ENCODE measurements around the gene BOLL. TPM values are rescaled to one million over a fixed set of nuclear protein-coding genes. Genes with fewer than 3 reads are reported as not detected.
"Not testable (repeated sequence)": the region's sequence is repeated elsewhere in the genome, so short reads cannot be mapped to it uniquely, and the experiment has no call there.

BOLL gene
- total RNA-seq, 4 donors from 2014 or later: not detected

DNA sequence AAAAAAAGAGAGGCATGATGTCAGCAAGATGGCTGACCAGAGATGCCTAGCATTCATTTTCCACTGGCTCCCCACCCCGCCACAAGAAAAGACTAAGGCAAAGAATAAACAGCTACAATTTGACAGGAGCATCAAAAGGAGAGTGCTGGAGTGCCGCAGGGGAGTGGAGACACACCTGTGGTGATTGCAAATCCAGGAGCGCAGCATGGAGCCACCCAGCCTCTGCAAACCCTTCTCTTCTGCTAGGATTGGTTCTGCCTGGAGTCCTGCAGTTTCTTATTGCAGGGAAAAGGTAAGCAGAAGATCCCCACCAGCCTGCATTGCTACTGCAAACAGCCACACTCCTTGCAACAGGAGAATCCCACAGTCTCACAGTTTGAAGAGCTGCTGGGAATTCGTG lies 26.1 kb downstream of the BOLL start:
- H3K36me3 ChIP-seq: no peaks in the 10 kb centered on the region
- no peaks in the 10 kb centered on the region for H3K9me3 ChIP-seq
- no peaks in the 10 kb centered on the region for H3K27me3 ChIP-seq
- no peak overlapping the region for H3K27ac ChIP-seq
- WGBS, 2 donors (ENCODE audit: low coverage in 1 of 2): 80 to 90% methylated on average over 3 to 4 of the region's 4 CpGs
- intact Hi-C loops (cut with DNase I; ENCODE audit: low total_unique reads): no loop called here
- TF ChIP-seq POLR2AphosphoS5 (IDR thresholded peaks at IDR 0.05) (no peak), POLR2A (IDR thresholded peaks at IDR 0.05) (no peak), EP300 (IDR thresholded peaks at IDR 0.05; ENCODE audit: low read depth) (no peak)
- TF ChIP-seq, protein P1, sequence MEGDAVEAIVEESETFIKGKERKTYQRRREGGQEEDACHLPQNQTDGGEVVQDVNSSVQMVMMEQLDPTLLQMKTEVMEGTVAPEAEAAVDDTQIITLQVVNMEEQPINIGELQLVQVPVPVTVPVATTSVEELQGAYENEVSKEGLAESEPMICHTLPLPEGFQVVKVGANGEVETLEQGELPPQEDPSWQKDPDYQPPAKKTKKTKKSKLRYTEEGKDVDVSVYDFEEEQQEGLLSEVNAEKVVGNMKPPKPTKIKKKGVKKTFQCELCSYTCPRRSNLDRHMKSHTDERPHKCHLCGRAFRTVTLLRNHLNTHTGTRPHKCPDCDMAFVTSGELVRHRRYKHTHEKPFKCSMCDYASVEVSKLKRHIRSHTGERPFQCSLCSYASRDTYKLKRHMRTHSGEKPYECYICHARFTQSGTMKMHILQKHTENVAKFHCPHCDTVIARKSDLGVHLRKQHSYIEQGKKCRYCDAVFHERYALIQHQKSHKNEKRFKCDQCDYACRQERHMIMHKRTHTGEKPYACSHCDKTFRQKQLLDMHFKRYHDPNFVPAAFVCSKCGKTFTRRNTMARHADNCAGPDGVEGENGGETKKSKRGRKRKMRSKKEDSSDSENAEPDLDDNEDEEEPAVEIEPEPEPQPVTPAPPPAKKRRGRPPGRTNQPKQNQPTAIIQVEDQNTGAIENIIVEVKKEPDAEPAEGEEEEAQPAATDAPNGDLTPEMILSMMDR (IDR thresholded peaks at IDR 0.05): no peak
- DNase-seq: no peak
- in situ Hi-C loops (cut with MboI; ENCODE audit: low pct_ligation_motif_present in 1 of 4, low pct_unique_long_range_greater_than_20kb in 1 of 4, low sequenced_read_pairs in 3 of 4): no loop called here
- no peak overlapping the region for H3K4me3 ChIP-seq
- H3K4me1 ChIP-seq: no peaks in the 10 kb centered on the region

DNA sequence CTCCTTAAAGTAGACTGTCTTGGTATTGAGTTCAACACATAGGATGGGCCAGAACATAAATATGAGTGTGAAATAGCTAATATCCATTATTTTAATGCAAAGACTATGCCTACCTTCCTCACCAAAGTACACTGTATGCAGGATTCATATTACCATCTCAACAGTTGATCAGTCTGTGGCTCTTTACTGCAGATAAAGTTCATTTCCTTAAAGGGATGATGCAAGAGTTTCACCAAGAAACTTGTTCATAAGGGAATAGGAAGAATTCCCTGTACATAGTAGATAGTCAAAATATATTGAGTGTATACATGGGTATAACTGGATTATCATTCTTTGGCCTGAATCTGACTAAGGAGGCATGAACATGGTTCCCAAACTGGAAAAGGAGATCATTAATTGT lies 44.9 kb downstream of the BOLL start:
- H3K4me1 ChIP-seq: no peaks in the 10 kb centered on the region
- no peak overlapping the region for H3K27ac ChIP-seq
- intact Hi-C loops (cut with DNase I; ENCODE audit: low total_unique reads) (no loop called here), in situ Hi-C loops (cut with MboI; ENCODE audit: low pct_ligation_motif_present in 1 of 4, low pct_unique_long_range_greater_than_20kb in 1 of 4, low sequenced_read_pairs in 3 of 4) (no loop called here)
- TF ChIP-seq POLR2AphosphoS5 (IDR thresholded peaks at IDR 0.05) (no peak), EP300 (IDR thresholded peaks at IDR 0.05; ENCODE audit: low read depth) (no peak), POLR2A (IDR thresholded peaks at IDR 0.05) (no peak)
- TF ChIP-seq, protein P1 (IDR thresholded peaks at IDR 0.05): no peak
- H3K36me3 ChIP-seq: no peaks in the 10 kb centered on the region
- H3K4me3 ChIP-seq: no peak overlapping the region
- no peak for DNase-seq
- H3K9me3 ChIP-seq: no peaks in the 10 kb centered on the region
- H3K27me3 ChIP-seq: no peaks in the 10 kb centered on the region

DNA sequence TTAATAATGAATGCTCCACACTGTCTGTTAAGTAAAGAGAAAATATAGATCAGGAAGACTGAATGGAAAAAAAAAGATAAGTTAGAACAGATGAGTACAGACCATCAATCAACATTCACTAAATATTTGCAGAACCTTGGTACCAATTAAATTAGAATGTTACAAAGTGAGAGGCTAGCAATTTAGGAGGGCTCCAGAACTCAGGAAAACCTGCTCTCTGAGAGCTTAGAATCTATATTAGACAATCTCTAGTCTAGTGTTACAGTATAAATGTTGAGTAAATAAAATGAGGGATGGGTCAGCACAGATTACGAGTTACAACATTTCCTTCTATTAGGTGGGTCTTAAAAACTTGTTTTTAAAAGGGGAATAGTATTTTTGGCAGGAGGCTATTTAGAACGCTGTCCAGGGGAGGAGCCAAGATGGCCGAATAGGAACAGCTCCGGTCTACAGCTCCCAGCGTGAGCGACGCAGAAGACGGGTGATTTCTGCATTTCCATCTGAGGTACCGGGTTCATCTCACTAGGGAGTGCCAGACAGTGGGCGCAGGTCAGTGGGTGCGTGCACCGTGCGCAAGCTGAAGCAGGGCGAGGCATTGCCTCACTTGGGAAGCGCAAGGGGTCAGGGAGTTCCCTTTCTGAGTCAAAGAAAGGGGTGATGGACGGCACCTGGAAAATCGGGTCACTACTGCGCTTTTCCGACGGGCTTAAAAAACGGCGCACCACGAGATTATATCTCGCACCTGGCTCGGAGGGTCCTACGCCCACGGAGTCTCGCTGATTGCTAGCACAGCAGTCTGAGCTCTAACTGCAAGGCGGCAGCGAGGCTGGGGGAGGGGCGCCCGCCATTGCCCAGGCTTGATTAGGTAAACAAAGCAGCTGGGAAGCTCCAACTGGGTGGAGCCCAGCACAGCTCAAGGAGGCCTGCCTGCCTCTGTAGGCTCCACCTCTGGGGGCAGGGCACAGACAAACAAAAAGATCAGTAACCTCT lies 56.3 kb downstream of the BOLL start:
- WGBS, 2 donors (ENCODE audit: low coverage in 1 of 2): 94% methylated on average over 32 of the region's 32 CpGs; no CpG with 5 or more reads in 1 of the 2 donors
- DNase-seq; H3K4me3 ChIP-seq; H3K36me3 ChIP-seq; H3K9me3 ChIP-seq; H3K4me1 ChIP-seq; H3K27ac ChIP-seq; in situ Hi-C loops (cut with MboI; ENCODE audit: low pct_ligation_motif_present in 1 of 4, low pct_unique_long_range_greater_than_20kb in 1 of 4, low sequenced_read_pairs in 3 of 4); H3K27me3 ChIP-seq; intact Hi-C loops (cut with DNase I; ENCODE audit: low total_unique reads): not testable (repeated sequence)

DNA sequence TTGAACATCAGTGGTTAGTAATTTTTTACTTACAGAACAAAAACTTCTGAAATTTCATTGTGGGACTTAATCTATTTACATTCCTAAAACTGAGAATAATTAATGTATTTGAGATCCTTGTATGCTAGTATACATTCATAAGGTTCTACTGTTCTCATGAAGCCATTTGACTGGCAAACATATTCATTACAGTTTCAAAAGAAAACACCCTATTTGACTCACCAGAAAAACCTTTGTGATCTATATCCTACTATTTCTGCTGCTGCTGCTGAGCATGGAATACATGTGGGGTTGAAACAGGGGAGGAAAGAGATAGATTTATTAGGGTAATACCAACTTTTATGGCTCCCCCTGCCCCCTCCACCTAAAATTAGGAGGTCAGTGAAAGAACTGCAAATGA lies 58.1 kb downstream of the BOLL start:
- no peak for TF ChIP-seq POLR2A (IDR thresholded peaks at IDR 0.05)
- TF ChIP-seq EP300 (IDR thresholded peaks at IDR 0.05; ENCODE audit: low read depth): no peak
- TF ChIP-seq POLR2AphosphoS5 (IDR thresholded peaks at IDR 0.05): no peak
- TF ChIP-seq, protein P1 (IDR thresholded peaks at IDR 0.05): no peak
- Histone ChIP-seq H3K27me3 (no peaks in the 10 kb centered on the region), H3K27ac (no peak overlapping the region), H3K36me3 (no peaks in the 10 kb centered on the region), H3K4me3 (no peak overlapping the region), H3K9me3 (peaks cover 0 to 6% of the 10 kb centered on the region in 2 donors), H3K4me1 (no peaks in the 10 kb centered on the region)
- in situ Hi-C loops (cut with MboI; ENCODE audit: low pct_ligation_motif_present in 1 of 4, low pct_unique_long_range_greater_than_20kb in 1 of 4, low sequenced_read_pairs in 3 of 4) (no loop called here), intact Hi-C loops (cut with DNase I; ENCODE audit: low total_unique reads) (no loop called here)
- DNase-seq: no peak

Data from transverse colon (tissue), 4 donors.